Aortic smooth muscle cell (primary cell): Measurements from ENCODE around the gene ENTPD8. TPM values are rescaled to one million over a fixed set of nuclear protein-coding genes. Genes with fewer than 3 reads are reported as not detected.

Source experiments
- total RNA-seq: library from RNA; depleted of rRNA; stranded (reverse); fragments of >200 nt; gene quantifications from 2 replicates; pipeline ENCODE4 v1.2.3, GENCODE V29; 2014

ENTPD8 gene, protein sequence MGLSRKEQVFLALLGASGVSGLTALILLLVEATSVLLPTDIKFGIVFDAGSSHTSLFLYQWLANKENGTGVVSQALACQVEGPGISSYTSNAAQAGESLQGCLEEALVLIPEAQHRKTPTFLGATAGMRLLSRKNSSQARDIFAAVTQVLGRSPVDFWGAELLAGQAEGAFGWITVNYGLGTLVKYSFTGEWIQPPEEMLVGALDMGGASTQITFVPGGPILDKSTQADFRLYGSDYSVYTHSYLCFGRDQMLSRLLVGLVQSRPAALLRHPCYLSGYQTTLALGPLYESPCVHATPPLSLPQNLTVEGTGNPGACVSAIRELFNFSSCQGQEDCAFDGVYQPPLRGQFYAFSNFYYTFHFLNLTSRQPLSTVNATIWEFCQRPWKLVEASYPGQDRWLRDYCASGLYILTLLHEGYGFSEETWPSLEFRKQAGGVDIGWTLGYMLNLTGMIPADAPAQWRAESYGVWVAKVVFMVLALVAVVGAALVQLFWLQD
- total RNA-seq = under 0.01 and 0.06 TPM in 2 replicates

DNA sequence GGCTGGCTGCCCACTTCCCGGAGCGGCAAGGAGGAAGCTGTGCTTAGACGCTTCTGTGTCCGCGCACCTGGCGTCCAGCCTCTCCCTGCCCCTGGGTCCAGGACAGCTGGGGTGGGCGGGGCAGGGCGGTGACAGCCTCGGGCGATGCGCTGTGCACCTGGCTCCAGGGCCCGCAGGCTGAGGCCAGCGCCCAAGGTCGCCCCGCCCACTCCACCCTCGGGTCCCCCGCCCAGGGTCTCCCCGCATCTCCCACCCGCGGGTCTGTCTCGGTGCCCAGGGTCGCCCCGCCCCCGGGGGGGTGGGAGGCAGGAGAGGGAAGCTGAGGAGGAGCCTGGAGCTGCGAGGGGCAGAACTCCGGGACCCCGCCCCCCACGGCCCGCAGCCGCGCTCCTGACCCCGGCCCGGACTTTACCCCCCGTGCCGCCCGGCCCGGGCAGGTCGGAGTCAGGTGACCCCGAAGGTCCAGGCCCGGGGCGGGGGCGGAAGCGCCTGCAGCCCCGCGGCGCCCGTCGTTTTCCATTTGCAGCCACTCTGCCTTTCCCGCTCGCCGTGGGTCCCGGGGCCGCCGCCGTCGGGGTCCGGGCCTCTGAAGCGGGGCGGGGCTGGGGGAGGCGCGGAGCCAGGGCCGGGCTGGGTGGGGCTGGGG is at the start of gene ENTPD8:
Gene ENTPD8, minus strand, starts transcription at position 69 of the 646 bp plus-strand sequence. CDS start 3,072 bp downstream, outside the sequence.

GRCh38 chr9:137459152-137459600 is 18.0 kb upstream of the ENTPD8 start, which contains the start of gene NSMF:
NSMF (minus strand) TSS chr9:137459334; CDS start chr9:137459102, 232 bp downstream.

DNA sequence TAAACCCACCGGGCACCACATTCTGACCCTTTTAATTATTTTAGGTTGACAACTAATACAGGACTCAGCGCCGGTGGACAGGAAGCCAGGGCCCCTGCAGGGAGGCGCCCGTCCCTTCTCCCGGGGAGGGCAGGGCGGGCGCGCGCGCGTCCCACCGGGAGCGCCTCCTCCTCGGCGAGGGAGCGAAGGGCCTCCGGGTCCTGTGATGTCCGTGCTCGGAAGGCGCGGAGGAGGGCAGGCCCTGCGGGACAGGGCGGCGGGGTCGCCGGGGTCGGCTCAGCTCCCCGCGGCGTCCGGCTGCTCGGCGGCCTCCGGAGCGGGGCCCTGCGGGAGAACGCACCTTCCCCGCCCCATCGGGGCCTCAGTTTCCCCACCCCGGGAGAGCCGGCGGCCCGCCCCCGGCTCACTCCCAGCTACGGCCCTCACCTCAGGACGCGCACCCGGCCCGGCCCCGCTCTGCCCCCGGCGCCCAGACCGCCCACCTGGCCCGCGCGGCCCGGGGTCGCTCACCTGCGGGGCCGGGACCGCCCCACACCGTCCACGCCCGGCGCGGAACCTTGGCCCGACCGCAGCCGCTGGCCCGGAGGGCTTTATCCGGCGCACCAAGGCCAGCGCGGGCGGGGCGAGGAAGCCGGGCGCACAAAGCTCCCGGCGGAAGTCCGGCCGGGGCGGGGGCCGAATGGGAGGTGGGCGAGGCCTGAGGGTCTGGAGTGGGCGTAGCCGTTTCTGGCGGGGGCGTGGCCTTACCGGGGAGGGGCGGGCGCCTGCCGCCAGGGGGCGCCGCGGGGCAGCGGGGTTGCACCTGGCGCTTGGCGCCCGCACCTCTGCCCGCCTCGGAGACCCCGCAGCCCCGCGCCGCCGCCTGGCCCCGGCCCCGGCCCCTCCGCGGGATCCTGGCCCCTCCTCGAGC is 18.3 kb downstream of the ENTPD8 start, which contains the start of the genes EXD3 and NOXA1:
Gene EXD3, minus strand, starts transcription at position 559 of the 910 bp plus-strand sequence. CDS start 27,805 bp downstream, outside the sequence.
Gene NOXA1, plus strand, starts transcription at position 790 of the 910 bp plus-strand sequence. CDS start 137 bp downstream, outside the sequence.

Other genes with a start within 250 kb of the ENTPD8 start
- gene TPRN, start 240.6 kb downstream of the ENTPD8 start, total RNA-seq = 5.2 and 5.8 TPM in 2 replicates
- gene TMEM203, start 235.7 kb downstream of the ENTPD8 start, total RNA-seq = 28.7 and 34.1 TPM in 2 replicates
- 3.1 and 3.3 TPM in 2 replicates for gene NDOR1, start 235.7 kb downstream of the ENTPD8 start, total RNA-seq
- 0.40 and 0.50 TPM in 2 replicates for gene RNF208, start 219.1 kb downstream of the ENTPD8 start, total RNA-seq
- gene CYSRT1, start 216.2 kb downstream of the ENTPD8 start, total RNA-seq = 0.87 and 1.2 TPM in 2 replicates
- gene RNF224, start 213.9 kb downstream of the ENTPD8 start, total RNA-seq = 0.12 and 0.13 TPM in 2 replicates
- 0.06 and 0.13 TPM in 2 replicates for gene SLC34A3, start 210.5 kb downstream of the ENTPD8 start, total RNA-seq
- gene TUBB4B, start 200.1 kb downstream of the ENTPD8 start, total RNA-seq = 144 and 225 TPM in 2 replicates
- not detected in 2 replicates for gene STPG3, start 190.1 kb downstream of the ENTPD8 start, total RNA-seq
- gene NELFB, start 186.0 kb downstream of the ENTPD8 start, total RNA-seq = 44.7 and 51.8 TPM in 2 replicates
- gene TOR4A, start 163.6 kb downstream of the ENTPD8 start, total RNA-seq = 35.2 and 35.7 TPM in 2 replicates
- 0.25 and 0.53 TPM in 2 replicates for gene NRARP, start 139.1 kb downstream of the ENTPD8 start, total RNA-seq
- 7.1 and 8.6 TPM in 2 replicates for gene EXD3, start 18.2 kb downstream of the ENTPD8 start, total RNA-seq
- 0.53 and 0.56 TPM in 2 replicates for gene NOXA1, start 18.0 kb downstream of the ENTPD8 start, total RNA-seq
- gene NSMF, start 18.0 kb upstream of the ENTPD8 start, total RNA-seq = 14.3 and 17.3 TPM in 2 replicates
- gene PNPLA7, start 109.0 kb upstream of the ENTPD8 start, total RNA-seq = 1.3 and 1.7 TPM in 2 replicates
- 52.7 and 67.4 TPM in 2 replicates for gene MRPL41, start 110.5 kb upstream of the ENTPD8 start, total RNA-seq
- 16.4 and 19.4 TPM in 2 replicates for gene DPH7, start 137.6 kb upstream of the ENTPD8 start, total RNA-seq
- 9.9 and 16.8 TPM in 2 replicates for gene ZMYND19, start 149.2 kb upstream of the ENTPD8 start, total RNA-seq
- 17.2 and 19.4 TPM in 2 replicates for gene ARRDC1, start 164.3 kb upstream of the ENTPD8 start, total RNA-seq
- gene EHMT1, start 177.6 kb upstream of the ENTPD8 start, total RNA-seq = 38.0 and 43.9 TPM in 2 replicates